Stimulated activated CD4-positive, alpha-beta T cell treated with anti-CD3 and anti-CD28 coated beads, Interleukin-4, amount 100 ng/mL, for 4 hours (primary cell): ENCODE measurements around the gene LGALS3BP.
"Not testable (repeated sequence)": the region's sequence is repeated elsewhere in the genome, so short reads cannot be mapped to it uniquely, and the experiment has no call there.

ENCODE experiments used
- DNase-seq, 2 experiments: peaks; one replicate each; pipeline ENCODE4 v3.0.0-alpha.2; 2020

Gene LGALS3BP

DNA sequence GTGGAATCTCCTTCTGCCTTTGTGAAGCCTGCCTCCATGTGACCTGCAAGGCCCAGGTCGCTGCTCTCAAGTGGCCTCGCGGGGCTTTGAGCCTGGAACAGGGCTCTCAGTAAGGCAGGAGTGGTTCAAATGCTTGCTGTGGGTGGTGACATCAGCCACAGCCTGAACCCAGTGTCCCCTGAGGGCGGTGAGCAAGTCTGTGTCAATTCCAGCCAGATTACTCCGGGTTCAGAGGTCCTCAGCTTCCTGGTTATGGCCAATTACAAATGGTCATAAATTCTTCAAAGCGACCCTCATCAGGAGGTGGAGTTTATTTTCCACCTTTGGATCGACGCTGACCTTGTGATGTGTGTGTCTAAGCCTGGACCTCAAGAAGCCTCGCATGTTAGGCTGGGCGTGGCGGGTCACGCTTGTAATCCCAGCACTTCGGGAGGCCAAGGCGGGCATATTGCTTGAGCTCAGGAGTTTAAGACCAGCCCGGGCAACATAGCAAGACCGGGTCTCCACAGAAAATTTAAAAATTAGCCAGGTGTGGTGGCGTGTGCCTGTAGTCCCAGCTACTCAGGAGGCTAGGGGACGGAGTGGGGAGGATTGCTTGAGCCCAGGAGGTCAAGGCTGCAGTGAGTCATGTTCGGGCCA lies 17.3 kb downstream of the LGALS3BP start:
- DNase-seq = no peak

GRCh38 chr17:78961571-78961970 lies 18.2 kb downstream of the LGALS3BP start:
- no peak for DNase-seq

DNA sequence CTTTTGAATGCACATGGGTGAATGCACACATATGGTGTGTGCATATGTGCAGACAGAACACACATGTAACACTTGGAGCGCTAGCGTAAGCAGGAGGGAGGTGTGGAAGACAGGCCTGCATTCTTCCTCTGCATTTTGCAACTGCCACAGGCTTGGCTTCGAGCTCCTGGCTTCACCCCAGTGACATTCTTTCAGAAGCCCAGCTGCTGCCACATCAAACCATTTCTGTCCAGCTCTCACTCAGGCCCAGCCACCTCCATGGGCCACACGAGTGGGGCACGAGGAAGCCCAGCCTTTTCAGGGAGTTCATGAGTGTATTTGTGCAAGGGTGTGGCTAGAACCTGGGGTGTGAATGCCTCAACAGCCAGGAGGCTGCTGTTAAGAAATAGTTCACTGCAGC lies 18.8 kb downstream of the LGALS3BP start:
- DNase-seq = no peak

DNA sequence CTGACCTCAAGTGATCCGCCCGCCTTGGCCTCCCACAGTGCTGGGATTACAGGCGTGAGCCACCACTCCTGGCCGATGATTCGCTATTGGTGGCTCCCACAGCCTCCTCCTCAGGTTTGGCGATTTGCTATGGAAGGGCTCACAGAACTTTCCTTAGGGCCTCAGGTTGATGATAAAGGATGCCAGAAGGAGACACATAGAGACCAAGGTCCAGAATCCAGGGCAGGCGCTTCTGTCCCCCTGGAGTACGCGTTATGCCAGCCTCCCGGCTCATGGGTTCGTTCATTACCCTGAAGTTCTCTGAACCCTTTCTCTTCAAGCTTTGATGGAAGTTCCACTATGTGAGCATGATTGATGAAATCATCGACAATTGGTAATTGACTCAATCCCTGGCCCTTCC lies 19.9 kb downstream of the LGALS3BP start:
- no peak for DNase-seq

GRCh38 chr17:78958641-78959127 lies 21.0 kb downstream of the LGALS3BP start:
- DNase-seq = no peak

DNA sequence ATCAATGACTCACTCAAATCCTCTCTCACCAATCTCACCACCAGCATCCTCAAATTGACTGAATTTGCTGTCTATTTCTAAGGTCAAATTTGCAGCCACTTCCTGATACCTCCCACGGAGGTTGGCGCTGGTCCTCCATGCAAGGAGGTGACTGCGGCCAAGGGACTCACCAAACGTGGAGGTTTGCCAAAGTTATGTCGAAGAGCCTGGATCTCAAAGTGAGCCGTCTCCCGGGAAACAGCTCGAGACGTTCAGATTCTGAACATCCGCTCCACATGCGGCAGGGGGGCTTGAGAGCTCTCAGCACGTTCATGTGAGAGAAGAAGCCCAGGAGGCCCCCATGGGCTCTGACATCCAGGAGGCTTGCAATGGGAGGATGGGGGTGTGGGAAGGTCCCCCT lies 22.6 kb downstream of the LGALS3BP start:
- DNase-seq = no peak

DNA sequence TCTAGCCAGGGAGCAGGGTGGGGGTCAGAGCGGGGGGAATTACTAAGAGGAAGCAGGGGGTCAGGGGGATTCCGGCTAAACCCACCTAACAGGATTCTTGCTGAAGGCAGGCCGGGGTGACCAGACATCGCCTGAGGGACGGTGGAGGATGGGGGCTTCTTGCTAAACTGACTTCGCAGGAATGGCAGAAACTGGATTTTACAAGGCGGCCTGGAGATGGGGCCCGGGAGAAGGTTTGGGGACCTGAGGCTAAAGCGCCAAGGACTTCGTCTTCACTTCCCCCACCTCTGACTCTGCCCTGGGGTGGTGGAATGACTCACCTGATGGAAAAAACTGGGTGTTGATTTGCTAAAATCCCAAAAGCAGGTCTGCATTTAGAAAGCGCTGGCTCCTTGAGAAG lies 23.5 kb downstream of the LGALS3BP start:
- no peak for DNase-seq

DNA sequence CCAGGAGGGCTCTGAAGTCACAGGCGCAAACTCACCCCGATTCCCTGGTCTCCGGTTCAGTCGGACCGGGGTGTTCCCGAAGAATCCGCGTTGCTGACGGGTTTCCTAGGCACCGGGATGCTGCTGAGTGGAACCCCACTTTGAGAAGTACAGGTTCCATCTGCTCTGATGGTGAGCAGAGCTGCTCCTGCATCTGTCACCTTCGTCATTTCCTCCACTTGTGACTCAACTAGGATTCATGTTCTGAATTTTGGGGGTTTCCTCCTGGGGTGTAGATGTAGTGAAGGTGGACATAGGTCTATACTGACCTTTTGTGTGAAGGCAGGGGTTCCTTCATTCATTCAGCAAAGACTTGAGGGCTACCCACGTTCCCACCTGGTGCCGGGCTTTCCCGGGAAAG lies 25.0 kb downstream of the LGALS3BP start:
- DNase-seq = no peak

GRCh38 chr17:78953356-78954350 lies 26.1 kb downstream of the LGALS3BP start:
- DNase-seq = no peak

- no peak for DNase-seq
Observed at GRCh38 chr17:78952706-78953105, 27.0 kb downstream of the LGALS3BP start.

GRCh38 chr17:78951967-78952551 lies 27.7 kb downstream of the LGALS3BP start:
- no peak for DNase-seq

GRCh38 chr17:78950870-78951269 lies 28.9 kb downstream of the LGALS3BP start:
- DNase-seq = no peak

GRCh38 chr17:78947235-78948149 lies 32.2 kb downstream of the LGALS3BP start:
- no peak for DNase-seq

- DNase-seq = no peak
Observed at GRCh38 chr17:78946631-78947030, 33.1 kb downstream of the LGALS3BP start.

DNA sequence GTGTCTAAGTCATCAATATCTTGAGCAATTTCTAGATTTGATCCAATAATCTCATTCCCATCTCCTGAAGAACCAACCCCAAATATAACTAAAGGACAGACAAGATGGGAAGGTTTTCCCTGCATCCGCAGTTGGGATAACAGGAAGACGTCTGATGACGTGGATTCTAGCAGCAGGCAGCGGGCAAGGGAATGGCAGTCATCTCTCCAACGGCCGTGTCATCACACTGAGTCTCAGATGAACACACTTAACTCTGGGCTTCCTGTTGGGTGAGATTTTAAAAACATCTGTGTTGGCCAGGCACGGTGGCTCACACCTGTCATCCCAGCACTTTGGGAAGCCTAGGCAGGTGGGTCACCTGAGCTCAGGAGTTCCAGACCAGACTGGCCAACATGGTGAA lies 33.6 kb downstream of the LGALS3BP start:
- DNase-seq = no peak

- DNase-seq = not testable (repeated sequence)
Observed at GRCh38 chr17:78945455-78945854, 34.3 kb downstream of the LGALS3BP start.

DNA sequence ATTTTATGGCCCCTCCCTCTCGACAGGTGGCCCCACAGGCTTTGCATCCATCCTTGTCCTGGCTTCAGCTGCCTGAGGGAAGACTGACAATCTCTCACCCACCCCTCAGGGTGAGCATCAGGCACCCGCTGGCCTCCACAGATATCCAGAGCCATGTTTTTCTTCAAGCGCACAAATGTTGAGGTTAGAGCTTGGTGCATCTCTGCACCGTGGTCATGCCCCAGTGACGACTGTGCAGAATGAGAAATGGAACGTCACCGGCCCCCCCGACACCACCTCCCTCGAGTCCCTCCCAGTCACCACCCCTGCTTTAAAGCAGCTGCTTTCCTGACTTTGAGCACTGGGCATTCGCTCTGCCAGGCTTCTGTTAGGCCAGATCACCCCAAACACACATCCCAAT lies 34.8 kb downstream of the LGALS3BP start:
- DNase-seq = no peak

- DNase-seq = no peak
Observed at GRCh38 chr17:78944026-78944425, 35.7 kb downstream of the LGALS3BP start.

DNA sequence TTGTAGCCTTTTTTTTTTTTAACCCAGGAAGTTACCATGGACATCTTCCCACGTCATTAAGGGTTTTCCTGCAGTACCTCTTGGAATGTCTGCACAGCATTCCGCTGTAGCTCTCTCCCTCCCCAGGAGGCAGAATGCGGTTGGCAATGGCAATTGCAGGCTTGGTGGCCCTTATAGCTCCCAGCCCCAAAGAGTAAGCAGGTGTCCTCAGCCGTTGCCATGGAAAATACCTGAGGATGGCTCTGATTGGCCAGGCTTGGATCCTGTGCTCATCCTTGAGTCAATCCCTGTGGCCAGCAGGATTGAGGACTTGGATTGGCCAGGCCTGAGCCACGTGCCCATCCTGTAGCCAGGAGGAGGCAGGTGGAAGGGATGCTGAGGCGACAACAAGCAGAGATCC lies 39.0 kb downstream of the LGALS3BP start:
- DNase-seq = no peak

DNA sequence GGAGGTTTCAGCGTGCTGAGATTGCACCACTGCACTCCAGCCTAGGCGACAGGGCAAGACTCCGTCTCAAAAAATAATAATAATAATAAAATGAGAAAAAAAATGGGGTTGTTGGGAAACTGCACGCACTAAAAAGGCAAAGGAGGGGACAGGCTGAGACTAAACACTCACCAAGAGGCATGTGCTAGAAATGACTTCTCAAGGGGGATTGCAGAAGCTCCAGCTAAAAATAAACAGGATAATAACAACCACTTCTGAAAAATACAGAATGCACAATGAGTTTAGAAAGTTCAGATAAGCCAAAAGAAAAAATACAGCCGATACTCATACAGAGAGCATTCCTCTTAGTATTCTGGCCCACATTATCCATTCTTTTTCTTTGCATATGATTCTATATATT lies 39.5 kb downstream of the LGALS3BP start:
- DNase-seq = no peak

GRCh38 chr17:78939615-78940014 lies 40.1 kb downstream of the LGALS3BP start:
- no peak for DNase-seq

GRCh38 chr17:78937561-78937960 lies 42.2 kb downstream of the LGALS3BP start:
- no peak for DNase-seq
